Karpas-422 (cell line): ENCODE data around the gene EEF1AKMT3. TPM values are rescaled to one million over a fixed set of nuclear protein-coding genes. Genes with fewer than 3 reads are reported as not detected.
A peak's percentile ranks its signal among the peaks of the same experiment; 100 is the strongest.

ENCODE experiments used
- DNase-seq: peaks from one replicate; pipeline ENCODE4 v3.0.0-alpha.2; 2015
- H2AFZ ChIP-seq: fragments of 200-600 bp; sonication (generic); 2 replicates; pipeline ENCODE4 v1.6.1; 2014; ENCODE audit warnings: antibody characterized with exemption, low read length, mixed read lengths
- H3K27ac ChIP-seq: fragments of 200-600 bp; sonication (generic); 2 replicates; pipeline ENCODE4 v1.5.1; 2014; ENCODE audit warnings: mild to moderate bottlenecking, low read length, moderate library complexity
- H3K27me3 ChIP-seq: fragments of 200-600 bp; sonication (generic); 2 replicates; pipeline ENCODE4 v1.6.1; 2014; ENCODE audit warnings: low read length, mixed read lengths
- H3K36me3 ChIP-seq: fragments of 200-600 bp; sonication (generic); 2 replicates; pipeline ENCODE4 v1.6.1; 2014; ENCODE audit warnings: low read length, mixed read lengths; ENCODE audit not compliant: insufficient read depth
- H3K4me1 ChIP-seq: fragments of 200-600 bp; sonication (generic); 2 replicates; pipeline ENCODE4 v1.6.1; 2014; ENCODE audit warnings: mild to moderate bottlenecking, low read length, mixed read lengths
- H3K4me2 ChIP-seq: fragments of 200-600 bp; sonication (generic); 2 replicates; pipeline ENCODE4 v1.6.1; 2014; ENCODE audit warnings: low read length, low read depth, mild to moderate bottlenecking; ENCODE audit not compliant: poor library complexity, severe bottlenecking
- H3K4me3 ChIP-seq: fragments of 200-600 bp; sonication (generic); 2 replicates; pipeline ENCODE4 v1.5.1; 2014; ENCODE audit warnings: mild to moderate bottlenecking, antibody characterized with exemption, low read length, mixed read lengths
- H3K79me2 ChIP-seq: fragments of 200-600 bp; sonication (generic); 2 replicates; pipeline ENCODE4 v1.6.1; 2014; ENCODE audit warnings: mild to moderate bottlenecking, low read length, mixed read lengths
- H3K9ac ChIP-seq: fragments of 200-600 bp; sonication (generic); 2 replicates; pipeline ENCODE4 v1.6.0; 2014; ENCODE audit warnings: low read length
- H3K9me2 ChIP-seq: fragments of 200-600 bp; sonication (generic), shearing (Covaris generic); replicated peaks from 2 replicates; pipeline ENCODE4 v1.6.0; 2014; ENCODE audit warnings: mild to moderate bottlenecking, low read length, moderate library complexity; ENCODE audit not compliant: insufficient read depth
- H3K9me3 ChIP-seq: fragments of 300-700, 200-600 bp; sonication (generic); 2 replicates; pipeline ENCODE4 v1.6.1; 2014; ENCODE audit warnings: low read length, mixed read lengths
- H4K20me1 ChIP-seq: fragments of 200-600 bp; sonication (generic); 2 replicates; pipeline ENCODE4 v1.6.1; 2014; ENCODE audit warnings: mild to moderate bottlenecking, antibody characterized with exemption, low read length, low read depth; ENCODE audit not compliant: insufficient read depth
- total RNA-seq: library from RNA; depleted of rRNA; stranded (reverse); fragments of >200 nt; shearing (Covaris generic); gene quantifications from 2 replicates; pipeline ENCODE4 v1.2.3, GENCODE V29; 2014; ENCODE audit warnings: low replicate concordance

The EEF1AKMT3 gene
- total RNA-seq, 1 experiment from 2014 or later, result 5.5 TPM

DNA sequence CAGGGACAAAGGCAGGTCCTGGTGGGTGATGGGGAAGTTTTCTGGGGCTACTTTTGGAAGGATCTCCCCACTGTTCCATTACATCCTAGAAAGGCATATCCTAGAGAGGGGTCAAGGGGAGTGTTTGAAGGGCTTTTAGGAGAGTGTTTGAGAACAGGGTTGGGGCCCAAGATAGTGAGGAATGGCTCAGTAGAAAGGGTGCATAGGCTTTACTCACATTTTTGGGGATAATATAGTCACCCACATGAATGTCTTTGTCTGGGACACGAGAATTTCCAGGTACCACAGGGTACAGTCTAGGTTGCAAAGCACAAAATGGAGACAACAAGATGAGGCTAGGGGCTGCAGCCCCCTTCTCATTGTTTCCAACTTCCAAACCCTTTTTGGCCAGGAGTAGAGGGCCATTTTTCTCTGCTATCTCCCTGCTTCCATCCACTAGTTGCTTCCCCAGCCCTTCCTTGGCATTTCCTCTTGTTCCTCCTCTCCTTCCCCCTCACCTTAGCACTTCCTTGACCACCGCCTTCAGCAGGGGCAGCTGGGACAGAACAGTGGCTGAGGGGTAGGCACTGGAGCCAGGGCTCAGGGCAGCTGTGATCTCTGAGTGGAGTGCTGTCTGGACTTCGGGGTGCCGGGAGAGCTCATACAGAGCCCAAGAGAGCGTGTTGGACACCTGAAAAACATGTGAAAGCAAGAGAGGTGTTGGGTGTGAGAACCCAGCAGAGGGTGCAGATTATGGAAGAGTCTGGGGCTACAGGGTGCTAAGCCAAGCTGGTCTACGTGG is 8.3 kb upstream of the EEF1AKMT3 start:
- no peaks in the 10 kb centered on the region for H3K9me2 ChIP-seq
- H3K27me3 ChIP-seq, result no peaks in the 10 kb centered on the region
- H2AFZ ChIP-seq, result no peak overlapping the region
- H3K9me3 ChIP-seq, result no peaks in the 10 kb centered on the region
- H3K4me2 ChIP-seq, result no peak overlapping the region
- no peak overlapping the region for H3K27ac ChIP-seq
- H3K9ac ChIP-seq, result no peak overlapping the region
- peaks cover 11% of the 10 kb centered on the region for H4K20me1 ChIP-seq
- no peak overlapping the region for H3K4me3 ChIP-seq
- DNase-seq, result no peak
- H3K4me1 ChIP-seq, result peaks cover 4% of the 10 kb centered on the region; the same call in 1 of the 2 replicates
- peaks cover 10% of the 10 kb centered on the region; the same call in 1 of the 2 replicates for H3K36me3 ChIP-seq
- H3K79me2 ChIP-seq, result peaks cover 7% of the 10 kb centered on the region

DNA sequence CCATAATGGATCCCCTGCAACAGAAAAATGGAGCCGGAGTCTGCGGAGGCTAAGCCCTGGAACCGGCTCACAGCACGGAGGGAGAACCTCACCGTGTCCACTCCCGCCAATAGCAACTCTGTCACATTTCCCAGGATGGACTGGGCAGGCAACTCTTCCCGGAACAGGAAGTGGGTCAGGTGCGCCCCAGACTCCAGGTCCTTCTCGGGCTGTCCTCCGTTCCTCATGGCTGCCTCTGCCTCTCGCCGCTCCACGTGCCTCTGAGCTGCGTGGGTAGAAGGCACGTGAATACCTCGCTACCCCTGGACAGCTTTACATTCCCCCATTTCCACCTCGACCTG is 7.8 kb upstream of the EEF1AKMT3 start:
- no peak overlapping the region for H2AFZ ChIP-seq
- DNase-seq, result no peak
- H3K9ac ChIP-seq, result no peak overlapping the region

GRCh38 chr12:57765003-57765697 is 7.3 kb upstream of the EEF1AKMT3 start:
- Histone ChIP-seq H3K4me3 (0 out of 2 replicates have a peak overlapping the region, but pooled peaks have one; percentile 0), H3K27ac (no peak overlapping the region), H3K9me3 (no peaks in the 10 kb centered on the region), H2AFZ (no peak overlapping the region), H4K20me1 (peaks cover 5% of the 10 kb centered on the region), H3K9me2 (no peaks in the 10 kb centered on the region), H3K9ac (no peak overlapping the region), H3K4me2 (no peak overlapping the region), H3K36me3 (peaks cover 3% of the 10 kb centered on the region; the same call in 1 of the 2 replicates), H3K27me3 (no peaks in the 10 kb centered on the region), H3K4me1 (peaks cover 4% of the 10 kb centered on the region; the same call in 1 of the 2 replicates), H3K79me2 (no peaks in the 10 kb centered on the region)
- no peak for DNase-seq

More for the DNA sequence above, 7.8 kb upstream of the EEF1AKMT3 start:
- Histone ChIP-seq H3K4me2 (no peak overlapping the region), H4K20me1 (peaks cover 10% of the 10 kb centered on the region), H3K79me2 (peaks cover 4% of the 10 kb centered on the region), H3K27me3 (no peaks in the 10 kb centered on the region), H3K4me1 (peaks cover 4% of the 10 kb centered on the region; the same call in 1 of the 2 replicates), H3K4me3 (0 out of 2 replicates have a peak overlapping the region, but pooled peaks have one; percentile 0), H3K9me2 (no peaks in the 10 kb centered on the region), H3K9me3 (no peaks in the 10 kb centered on the region), H3K36me3 (peaks cover 9% of the 10 kb centered on the region; the same call in 1 of the 2 replicates), H3K27ac (no peak overlapping the region)

GRCh38 chr12:57765698-57766463 is 6.5 kb upstream of the EEF1AKMT3 start:
- H4K20me1 ChIP-seq, result no peaks in the 10 kb centered on the region
- no peak overlapping the region for H3K4me3 ChIP-seq
- no peak overlapping the region for H2AFZ ChIP-seq
- no peak overlapping the region for H3K4me2 ChIP-seq
- peaks cover 9% of the 10 kb centered on the region for H3K4me1 ChIP-seq
- peaks cover 4% of the 10 kb centered on the region; the same call in 1 of the 2 replicates for H3K36me3 ChIP-seq
- no peaks in the 10 kb centered on the region for H3K9me3 ChIP-seq
- DNase-seq, result no peak
- H3K27ac ChIP-seq, result no peak overlapping the region
- H3K27me3 ChIP-seq, result no peaks in the 10 kb centered on the region
- peaks cover 5% of the 10 kb centered on the region for H3K79me2 ChIP-seq
- H3K9me2 ChIP-seq, result no peaks in the 10 kb centered on the region
- no peak overlapping the region for H3K9ac ChIP-seq

DNA sequence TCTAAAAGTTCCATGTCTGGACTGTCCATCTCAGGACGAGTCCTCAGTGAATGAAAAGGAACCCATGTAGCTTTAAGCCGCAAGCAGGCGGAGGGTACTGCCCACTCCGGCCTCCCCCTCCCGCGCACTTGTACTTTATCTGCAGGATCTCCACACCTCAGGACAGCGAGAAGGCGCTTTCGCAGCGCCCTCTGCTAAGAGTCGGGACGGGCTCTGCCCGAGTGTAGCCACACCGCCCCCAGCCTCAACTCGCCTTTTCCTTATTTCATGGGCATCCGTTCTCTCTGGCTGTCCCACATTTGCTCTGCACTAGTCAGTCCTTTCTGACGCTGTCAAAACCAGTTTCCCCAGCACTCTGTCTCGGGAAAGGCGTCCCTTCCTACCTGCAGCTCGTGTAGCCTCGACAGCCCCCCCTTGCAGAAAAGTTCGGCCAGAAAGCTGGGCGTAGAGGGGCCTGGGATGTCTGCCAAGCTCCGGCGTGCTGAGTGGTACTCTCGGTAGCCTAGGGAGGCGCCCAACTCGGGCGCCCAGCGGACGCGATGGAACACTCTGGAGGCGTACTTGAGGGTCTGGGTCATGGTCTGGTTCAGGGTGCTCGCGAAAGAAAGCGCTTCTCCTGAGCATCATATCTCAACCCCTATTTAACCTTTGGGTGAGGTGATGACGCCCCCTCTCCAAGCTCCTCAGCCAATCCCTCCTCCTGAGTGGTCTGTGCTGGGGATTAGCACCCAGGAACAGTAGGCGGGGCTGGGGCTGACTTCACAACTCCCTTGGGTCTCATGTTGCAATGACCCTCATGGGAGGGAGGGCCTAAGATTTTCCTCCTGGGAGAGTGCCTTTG is 5.7 kb upstream of the EEF1AKMT3 start, which contains the start of gene CYP27B1:
CYP27B1 (minus strand) TSS at position 615 of the 841 bp plus-strand sequence; CDS start at position 578, 37 bp downstream.
- Histone ChIP-seq H3K4me2 (no peak within 1 kb of the TSS), H3K4me1 (peaks cover 15% of the 10 kb centered on the region), H3K4me3 (no peak within 1 kb of the TSS), H3K36me3 (peaks cover 4% of the 10 kb centered on the region; the same call in 1 of the 2 replicates), H4K20me1 (no peaks in the 10 kb centered on the region), H3K27me3 (no peaks in the 10 kb centered on the region), H3K9ac (no peak within 1 kb of the TSS), H3K79me2 (peaks cover 11% of the 10 kb centered on the region), H2AFZ (no peak within 1 kb of the TSS), H3K9me3 (no peaks in the 10 kb centered on the region), H3K27ac (no peak within 1 kb of the TSS), H3K9me2 (no peaks in the 10 kb centered on the region)
- no peak for DNase-seq

DNA sequence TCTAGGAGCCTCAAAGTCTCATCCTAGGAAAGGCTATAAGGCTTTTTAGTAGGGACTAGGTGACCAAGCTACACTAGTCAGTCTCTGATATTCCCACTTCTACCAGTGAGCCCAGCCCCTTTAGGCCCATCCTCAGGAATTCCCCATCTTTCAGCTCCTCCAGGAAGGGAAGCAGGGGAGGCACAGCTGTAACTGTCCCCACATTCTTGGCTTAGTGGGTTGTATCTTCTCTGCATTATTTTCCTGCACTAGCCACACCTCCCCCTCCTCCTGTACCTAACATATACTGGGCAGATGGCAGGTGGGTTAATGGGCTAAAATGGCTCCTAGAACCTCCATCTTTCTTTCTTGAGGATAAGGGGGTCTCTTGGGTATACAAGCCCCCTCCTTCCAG is 5.1 kb upstream of the EEF1AKMT3 start:
- Histone ChIP-seq H3K27ac (no peak overlapping the region), H3K79me2 (peaks cover 11% of the 10 kb centered on the region), H2AFZ (no peak overlapping the region), H4K20me1 (no peaks in the 10 kb centered on the region), H3K9me3 (no peaks in the 10 kb centered on the region), H3K9me2 (no peaks in the 10 kb centered on the region), H3K36me3 (peaks cover 4% of the 10 kb centered on the region; the same call in 1 of the 2 replicates), H3K4me2 (no peak overlapping the region), H3K27me3 (no peaks in the 10 kb centered on the region), H3K4me1 (peaks cover 16% of the 10 kb centered on the region), H3K4me3 (no peak overlapping the region), H3K9ac (no peak overlapping the region)
- DNase-seq, result no peak

GRCh38 chr12:57767876-57768275 is 4.5 kb upstream of the EEF1AKMT3 start:
- Histone ChIP-seq H4K20me1 (no peaks in the 10 kb centered on the region), H3K36me3 (peaks cover 4% of the 10 kb centered on the region; the same call in 1 of the 2 replicates), H3K4me3 (no peak overlapping the region), H3K9me3 (no peaks in the 10 kb centered on the region), H3K79me2 (peaks cover 15% of the 10 kb centered on the region), H3K4me1 (peaks cover 22% of the 10 kb centered on the region), H3K9ac (no peak overlapping the region), H3K4me2 (no peak overlapping the region), H3K27ac (no peak overlapping the region), H3K9me2 (no peaks in the 10 kb centered on the region), H3K27me3 (no peaks in the 10 kb centered on the region), H2AFZ (no peak overlapping the region)
- no peak for DNase-seq
